SK-N-SH treated with all-trans-retinoic acid at 6 μM for 48 hours (cell line): Measurements from ENCODE around the gene CTTN.

Experiments
- ATAC-seq: fragments of 200-7000 bp; cut with Tn5 transposase; 3 replicates; pipeline ENCODE4 v1.9.1; 2020; ENCODE audit warnings: mild to moderate bottlenecking, moderate library complexity
- BACH2 ChIP-seq: fragments of 250-450 bp; sonication (Bioruptor Pico); IDR thresholded peaks from 2 replicates; pipeline ENCODE4 v1.9.0; 2021; ENCODE audit warnings: mild to moderate bottlenecking, borderline replicate concordance
- CREB5 ChIP-seq: fragments of 250-450 bp; sonication (Bioruptor Pico); IDR thresholded peaks from 2 replicates; pipeline ENCODE4 v1.5.1; 2020; ENCODE audit warnings: low read depth, mild to moderate bottlenecking, moderate library complexity
- CSRNP3 ChIP-seq: fragments of 250-450 bp; sonication (Bioruptor Pico); IDR thresholded peaks from 2 replicates; pipeline ENCODE4 v1.5.1; 2021; ENCODE audit warnings: mild to moderate bottlenecking, moderate library complexity
- ESRRG ChIP-seq: fragments of 250-450 bp; sonication (Bioruptor Pico); IDR thresholded peaks from 2 replicates; pipeline ENCODE4 v1.6.1; 2021; ENCODE audit warnings: mild to moderate bottlenecking
- GLIS3 ChIP-seq: fragments of 250-450 bp; sonication (Bioruptor Pico); IDR thresholded peaks from 2 replicates; pipeline ENCODE4 v1.5.0; 2020; ENCODE audit warnings: mild to moderate bottlenecking, moderate library complexity
- OSR1 ChIP-seq: fragments of 250-450 bp; sonication (Bioruptor Pico); IDR thresholded peaks from 2 replicates; pipeline ENCODE4 v1.8.0; 2022; ENCODE audit warnings: moderate library complexity, mild to moderate bottlenecking, inconsistent platforms
- PATZ1 ChIP-seq: fragments of 250-450 bp; sonication (Bioruptor Pico); IDR thresholded peaks from 2 replicates; pipeline ENCODE4 v1.8.0; 2020; ENCODE audit warnings: mild to moderate bottlenecking, moderate library complexity, borderline replicate concordance
- POU6F1 ChIP-seq: fragments of 250-450 bp; sonication (Bioruptor Pico); IDR thresholded peaks from 2 replicates; pipeline ENCODE4 v1.8.0; 2021; ENCODE audit warnings: low read depth, mild to moderate bottlenecking, moderate library complexity, borderline replicate concordance
- PPARA ChIP-seq: fragments of 250-450 bp; sonication (Bioruptor Pico); IDR thresholded peaks from 2 replicates; pipeline ENCODE4 v1.5.0; 2020; ENCODE audit warnings: mild to moderate bottlenecking, borderline replicate concordance
- RARB ChIP-seq: fragments of 250-450 bp; sonication (Bioruptor Pico); IDR thresholded peaks from 2 replicates; pipeline ENCODE4 v1.8.0; 2021; ENCODE audit warnings: mild to moderate bottlenecking, moderate library complexity
- SNAI2 ChIP-seq: fragments of 250-450 bp; sonication (Bioruptor Pico); IDR thresholded peaks from 2 replicates; pipeline ENCODE4 v1.5.0; 2020; ENCODE audit warnings: mild to moderate bottlenecking, moderate library complexity
- TCF4 ChIP-seq: fragments of 250-450 bp; sonication (Bioruptor Pico); IDR thresholded peaks from 2 replicates; pipeline ENCODE4 v1.8.0; 2021; ENCODE audit warnings: mild to moderate bottlenecking, moderate library complexity, borderline replicate concordance
- TOX ChIP-seq: fragments of 250-450 bp; sonication (Bioruptor Pico); IDR thresholded peaks from 2 replicates; pipeline ENCODE4 v1.8.0; 2021; ENCODE audit warnings: mild to moderate bottlenecking, moderate library complexity, borderline replicate concordance
- TSHZ2 ChIP-seq: fragments of 250-450 bp; sonication (Bioruptor Pico); IDR thresholded peaks from 2 replicates; pipeline ENCODE4 v1.5.0; 2020; ENCODE audit warnings: mild to moderate bottlenecking, moderate library complexity
- ZC3H10 ChIP-seq: fragments of 250-450 bp; sonication (Bioruptor Pico); IDR thresholded peaks from 2 replicates; pipeline ENCODE4 v1.5.1; 2021; ENCODE audit warnings: mild to moderate bottlenecking, moderate library complexity
- ZFP3 ChIP-seq: fragments of 250-450 bp; sonication (Bioruptor Pico); IDR thresholded peaks from 2 replicates; pipeline ENCODE4 v1.5.0; 2020; ENCODE audit warnings: mild to moderate bottlenecking, moderate library complexity
- ZFP30 ChIP-seq: fragments of 450-650 bp; formaldehyde crosslinking; IDR thresholded peaks from 2 replicates; pipeline ENCODE4 v1.5.0; 2022; ENCODE audit warnings: mild to moderate bottlenecking, moderate library complexity
- ZNF565 ChIP-seq: fragments of 450-650 bp; formaldehyde crosslinking; conservative IDR thresholded peaks from 2 replicates; pipeline ENCODE4 v1.5.0; 2020; ENCODE audit warnings: low read depth, mild to moderate bottlenecking, moderate library complexity
- ZNF70 ChIP-seq: fragments of 450-650 bp; formaldehyde crosslinking; IDR thresholded peaks from 2 replicates; pipeline ENCODE4 v1.5.0; 2020; ENCODE audit warnings: mild to moderate bottlenecking, moderate library complexity
- ZNF8 ChIP-seq: fragments of 450-650 bp; formaldehyde crosslinking; IDR thresholded peaks from 2 replicates; pipeline ENCODE4 v1.5.0; 2020; ENCODE audit warnings: mild to moderate bottlenecking, moderate library complexity

Gene CTTN

GRCh38 chr11:70435361-70435760, 37.0 kb downstream of the CTTN start:
- TF ChIP-seq OSR1 (CRISPR knock-in tag) (no peak), SNAI2 (CRISPR knock-in tag) (no peak)
- ATAC-seq: no peak

- ATAC-seq: no peak
- no peak for TF ChIP-seq BACH2
- TF ChIP-seq PATZ1 (CRISPR knock-in tag): no peak
- no peak for TF ChIP-seq PPARA (CRISPR knock-in tag)
- no peak for TF ChIP-seq ZNF8
- TF ChIP-seq ZC3H10: no peak
- no peak for TF ChIP-seq ZFP3
- no peak for TF ChIP-seq ESRRG (CRISPR knock-in tag)
- TF ChIP-seq TCF4 (CRISPR knock-in tag): no peak
- TF ChIP-seq ZNF565 (CRISPR knock-in tag): no peak
- TF ChIP-seq SNAI2 (CRISPR knock-in tag): no peak
- TF ChIP-seq TOX: no peak
- TF ChIP-seq RARB (CRISPR knock-in tag): no peak
- no peak for TF ChIP-seq ZNF70
- TF ChIP-seq TSHZ2 (CRISPR knock-in tag): no peak
- no peak for TF ChIP-seq CSRNP3 (CRISPR knock-in tag)
- no peak for TF ChIP-seq POU6F1 (CRISPR knock-in tag)
- no peak for TF ChIP-seq GLIS3 (CRISPR knock-in tag)
- no peak for TF ChIP-seq OSR1 (CRISPR knock-in tag)
- no peak for TF ChIP-seq ZFP30 (CRISPR knock-in tag)
Observed at GRCh38 chr11:70435765-70436500, 37.6 kb downstream of the CTTN start.

- TF ChIP-seq PATZ1 (CRISPR knock-in tag) (no peak), CREB5 (CRISPR knock-in tag) (no peak), GLIS3 (CRISPR knock-in tag) (no peak)
- ATAC-seq: no peak
Observed at GRCh38 chr11:70436501-70436860, 38.2 kb downstream of the CTTN start.
